G401.6 (cell line): Measurements from ENCODE around the gene ACO2.

Experiments
- FAIRE-seq: peaks from 2 replicates; lab custom pipeline; 2012; peaks lifted over from hg19 to GRCh38; lab: Jason Lieb, UNC

The ACO2 gene

DNA sequence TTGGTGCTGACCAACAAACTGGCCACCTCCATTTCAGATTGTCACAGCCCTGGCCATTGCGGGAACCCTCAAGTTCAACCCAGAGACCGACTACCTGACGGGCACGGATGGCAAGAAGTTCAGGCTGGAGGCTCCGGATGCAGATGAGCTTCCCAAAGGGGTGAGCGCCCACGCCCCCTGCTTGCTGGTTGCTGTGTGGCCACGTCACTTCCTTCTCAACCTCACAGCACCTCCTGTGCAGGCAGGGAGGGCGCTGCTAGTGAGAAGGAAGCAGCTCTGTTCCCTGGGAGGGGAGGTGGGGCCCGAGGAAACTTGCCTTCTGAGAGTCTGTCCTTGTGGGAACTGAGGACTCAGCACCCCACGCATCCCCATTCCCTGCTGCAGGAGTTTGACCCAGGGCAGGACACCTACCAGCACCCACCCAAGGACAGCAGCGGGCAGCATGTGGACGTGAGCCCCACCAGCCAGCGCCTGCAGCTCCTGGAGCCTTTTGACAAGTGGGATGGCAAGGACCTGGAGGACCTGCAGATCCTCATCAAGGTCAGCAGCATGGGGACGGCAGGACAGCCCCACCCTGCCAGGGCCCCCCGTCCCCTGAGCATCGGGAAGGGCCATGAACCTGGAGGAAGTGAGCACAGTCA is 56.0 kb downstream of the ACO2 start:
- FAIRE-seq, result peak; percentile 23

- FAIRE-seq, result no peak
Observed at GRCh38 chr22:41525450-41526225, 56.7 kb downstream of the ACO2 start.

- FAIRE-seq, result no peak
Observed at GRCh38 chr22:41526226-41526829, 57.4 kb downstream of the ACO2 start.

- FAIRE-seq, result no peak
Observed at GRCh38 chr22:41526830-41527799, 58.2 kb downstream of the ACO2 start.

- FAIRE-seq, result no peak
Observed at GRCh38 chr22:41528132-41528766, 59.3 kb downstream of the ACO2 start.

GRCh38 chr22:41528938-41529561 is 60.1 kb downstream of the ACO2 start:
- no peak for FAIRE-seq

DNA sequence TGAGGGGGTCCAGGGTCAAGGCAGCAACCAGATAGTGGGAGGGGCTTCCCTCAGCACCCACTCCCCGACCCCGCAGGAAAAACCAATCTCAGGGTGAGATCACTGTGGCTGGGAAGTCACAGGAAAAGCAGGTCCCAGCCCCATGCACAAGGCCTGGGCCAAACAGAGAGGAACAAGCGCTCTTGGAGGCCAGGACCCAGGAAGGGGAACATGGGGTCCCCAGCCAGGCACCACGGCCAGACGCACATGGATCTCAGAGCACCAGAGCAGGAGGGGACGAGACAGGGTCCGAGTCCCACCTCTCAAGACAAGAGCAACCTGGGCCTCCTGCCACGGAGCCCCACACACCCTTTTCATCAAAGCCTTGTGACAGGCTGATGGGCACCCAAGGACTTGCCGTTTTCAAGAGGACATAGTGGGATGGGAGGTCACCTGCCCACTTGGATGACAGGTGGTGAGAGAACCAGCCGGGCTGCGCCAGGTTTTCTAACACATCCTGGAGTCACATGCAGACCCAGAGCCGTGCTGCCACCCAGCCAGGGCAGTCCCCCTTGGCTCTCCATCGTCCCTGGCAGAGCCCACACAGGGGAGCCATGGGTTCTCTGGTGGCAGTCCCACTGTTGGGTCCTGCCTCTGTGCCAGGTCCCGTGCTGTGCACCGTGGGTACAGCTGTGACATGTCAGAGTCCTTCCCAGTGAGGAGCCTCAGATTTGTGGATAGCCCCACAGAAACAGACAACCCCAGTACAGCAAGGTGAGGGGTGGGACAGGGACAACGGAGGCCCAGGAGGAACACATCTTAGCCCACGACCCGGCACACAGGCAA is 62.2 kb downstream of the ACO2 start:
- FAIRE-seq, result no peak

GRCh38 chr22:41531715-41532477 is 63.0 kb downstream of the ACO2 start:
- FAIRE-seq, result no peak

GRCh38 chr22:41532908-41533825 is 64.2 kb downstream of the ACO2 start:
- no peak for FAIRE-seq

GRCh38 chr22:41534219-41534618 is 65.3 kb downstream of the ACO2 start:
- no peak for FAIRE-seq

DNA sequence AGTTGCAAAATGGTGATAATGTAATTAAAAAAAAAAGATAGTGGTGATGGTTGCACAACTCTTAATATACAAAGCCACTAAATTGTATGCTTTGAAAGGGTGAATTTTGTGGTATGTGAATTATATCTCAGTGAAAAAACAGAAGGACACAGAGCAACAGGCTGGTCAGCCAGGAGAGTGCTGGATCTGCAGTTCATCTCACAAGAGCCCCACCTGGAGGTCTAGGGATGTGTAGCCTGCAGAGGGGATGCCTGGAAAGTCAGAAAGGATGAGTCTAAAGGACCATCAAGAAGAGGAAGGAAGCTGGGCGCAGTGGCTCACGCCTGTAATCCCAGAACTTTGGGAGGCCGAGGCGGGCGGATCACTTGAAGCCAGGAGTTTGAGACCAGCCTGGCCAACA is 66.3 kb downstream of the ACO2 start:
- no peak for FAIRE-seq

- FAIRE-seq, result no peak
Observed at GRCh38 chr22:41537203-41537602, 68.3 kb downstream of the ACO2 start.

DNA sequence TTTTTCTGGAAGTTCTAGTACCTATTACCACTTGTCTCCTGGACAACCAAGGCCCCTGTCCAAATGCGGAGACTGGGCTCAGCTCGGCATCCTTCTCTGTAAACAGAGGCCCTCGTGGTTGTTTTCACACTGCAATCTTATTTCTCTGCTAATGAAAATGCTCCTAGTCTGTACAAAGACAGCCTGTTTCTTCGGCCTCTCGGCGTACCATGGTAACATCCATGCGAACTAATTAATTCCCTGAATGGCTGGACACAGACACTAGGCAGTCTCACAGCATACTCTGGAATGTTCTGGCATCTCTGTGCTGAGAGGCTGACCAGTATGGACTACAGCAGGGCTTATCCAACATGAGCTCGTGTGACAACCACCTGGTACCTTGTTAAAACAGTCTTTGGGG is 69.7 kb downstream of the ACO2 start:
- FAIRE-seq, result no peak

GRCh38 chr22:41539146-41540005 is 70.5 kb downstream of the ACO2 start:
- FAIRE-seq, result no peak

GRCh38 chr22:41540006-41540315 is 71.0 kb downstream of the ACO2 start:
- no peak for FAIRE-seq

DNA sequence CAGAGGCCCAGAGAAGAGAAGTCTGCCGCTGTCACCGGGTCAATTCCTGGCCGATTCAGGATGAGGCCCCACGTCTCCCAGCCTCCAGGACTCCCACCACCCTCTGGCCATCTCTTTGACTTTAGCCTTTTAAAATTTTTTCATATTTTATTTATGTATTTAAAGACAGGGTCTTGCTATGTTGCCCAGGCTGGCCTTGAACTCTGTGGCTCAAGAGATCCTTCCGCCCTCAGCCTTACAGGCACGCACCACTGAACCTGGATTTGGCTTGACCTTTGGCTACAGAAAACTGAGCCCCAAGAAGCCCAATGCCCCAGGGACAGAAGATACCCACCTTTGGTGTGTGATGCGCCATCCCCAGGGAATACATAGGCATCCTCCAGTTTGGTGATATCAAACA is 71.4 kb downstream of the ACO2 start:
- FAIRE-seq, result no peak

DNA sequence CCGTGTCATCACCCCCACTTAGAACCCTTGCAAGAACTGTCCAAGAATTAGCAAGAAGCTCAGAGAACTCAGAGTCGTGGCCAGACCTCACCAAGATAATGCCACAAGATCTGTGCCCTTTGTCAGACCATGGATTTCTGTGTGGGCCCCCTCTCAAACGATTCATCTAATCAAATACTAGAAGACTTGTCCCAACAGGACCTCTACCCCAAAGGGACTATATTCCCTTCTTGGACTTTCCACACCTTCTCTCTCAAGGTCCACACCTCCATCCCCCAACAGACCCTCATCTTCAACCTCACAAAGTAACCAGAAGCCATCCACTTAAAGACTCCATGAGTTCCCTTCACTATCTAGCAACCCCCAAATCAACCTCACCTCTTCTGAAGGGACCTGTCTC is 72.6 kb downstream of the ACO2 start:
- no peak for FAIRE-seq

GRCh38 chr22:41542224-41542623 is 73.3 kb downstream of the ACO2 start:
- FAIRE-seq, result no peak
